ENCODE measurements around the gene CLMN. TPM values are rescaled to one million over a fixed set of nuclear protein-coding genes. Genes with fewer than 3 reads are reported as not detected.

CLMN gene
- total and polyA plus RNA-seq, 2 of the 4 experiments (the other 2 are of a cell fraction), result 0.10 to 0.18 TPM

DNA sequence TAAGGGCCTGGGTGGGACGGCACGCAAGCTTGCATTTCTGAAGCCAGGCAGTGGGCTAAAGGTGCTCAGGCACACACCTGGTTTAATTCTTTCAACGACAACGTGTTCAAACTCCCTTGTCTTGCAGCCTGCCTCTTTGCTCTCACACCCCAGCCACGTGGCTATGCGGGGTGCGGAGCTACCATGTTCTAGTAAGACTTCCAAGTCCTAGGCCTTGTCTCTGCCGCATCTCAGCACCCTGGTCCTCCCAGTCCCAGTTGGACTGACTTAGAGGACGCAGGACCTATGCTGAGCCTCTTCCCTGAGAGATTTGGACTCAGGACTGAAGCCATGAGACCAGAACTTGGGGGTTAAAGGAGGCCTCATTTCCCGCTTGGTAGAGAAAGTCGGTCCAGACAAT lies 62.2 kb downstream of the CLMN start:
- TF ChIP-seq, protein P1, sequence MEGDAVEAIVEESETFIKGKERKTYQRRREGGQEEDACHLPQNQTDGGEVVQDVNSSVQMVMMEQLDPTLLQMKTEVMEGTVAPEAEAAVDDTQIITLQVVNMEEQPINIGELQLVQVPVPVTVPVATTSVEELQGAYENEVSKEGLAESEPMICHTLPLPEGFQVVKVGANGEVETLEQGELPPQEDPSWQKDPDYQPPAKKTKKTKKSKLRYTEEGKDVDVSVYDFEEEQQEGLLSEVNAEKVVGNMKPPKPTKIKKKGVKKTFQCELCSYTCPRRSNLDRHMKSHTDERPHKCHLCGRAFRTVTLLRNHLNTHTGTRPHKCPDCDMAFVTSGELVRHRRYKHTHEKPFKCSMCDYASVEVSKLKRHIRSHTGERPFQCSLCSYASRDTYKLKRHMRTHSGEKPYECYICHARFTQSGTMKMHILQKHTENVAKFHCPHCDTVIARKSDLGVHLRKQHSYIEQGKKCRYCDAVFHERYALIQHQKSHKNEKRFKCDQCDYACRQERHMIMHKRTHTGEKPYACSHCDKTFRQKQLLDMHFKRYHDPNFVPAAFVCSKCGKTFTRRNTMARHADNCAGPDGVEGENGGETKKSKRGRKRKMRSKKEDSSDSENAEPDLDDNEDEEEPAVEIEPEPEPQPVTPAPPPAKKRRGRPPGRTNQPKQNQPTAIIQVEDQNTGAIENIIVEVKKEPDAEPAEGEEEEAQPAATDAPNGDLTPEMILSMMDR (conservative IDR thresholded peaks at IDR 0.05; ENCODE audit: low read depth, low read length), result no peak
- TF ChIP-seq RFX5 (IDR thresholded peaks at IDR 0.05; ENCODE audit: low read depth, low read length) (no peak), RCOR1 (IDR thresholded peaks at IDR 0.05; ENCODE audit: insufficient replicate concordance, low read length) (no peak), CEBPB (IDR thresholded peaks at IDR 0.05; ENCODE audit: low read depth, low read length) (no peak), MAZ (IDR thresholded peaks at IDR 0.05; ENCODE audit: borderline replicate concordance, low read depth, low read length) (no peak), POLR2A (IDR thresholded peaks at IDR 0.05; ENCODE audit: low read depth, low read length) (no peak), FOS (IDR thresholded peaks at IDR 0.05; ENCODE audit: low read depth, low read length) (no peak), SMC3 (IDR thresholded peaks at IDR 0.05; ENCODE audit: low read depth, low read length) (no peak), RAD21 (IDR thresholded peaks at IDR 0.05; ENCODE audit: low read length) (no peak), MAFK (IDR thresholded peaks at IDR 0.05; ENCODE audit: low read depth, low read length) (no peak), MXI1 (IDR thresholded peaks at IDR 0.05; ENCODE audit: borderline replicate concordance, low read depth, low read length) (no peak), CHD1 (IDR thresholded peaks at IDR 0.05; ENCODE audit: low read depth, low read length) (no peak), BHLHE40 (IDR thresholded peaks at IDR 0.05; ENCODE audit: low read depth, low read length) (no peak)
- TF ChIP-seq, protein P2, sequence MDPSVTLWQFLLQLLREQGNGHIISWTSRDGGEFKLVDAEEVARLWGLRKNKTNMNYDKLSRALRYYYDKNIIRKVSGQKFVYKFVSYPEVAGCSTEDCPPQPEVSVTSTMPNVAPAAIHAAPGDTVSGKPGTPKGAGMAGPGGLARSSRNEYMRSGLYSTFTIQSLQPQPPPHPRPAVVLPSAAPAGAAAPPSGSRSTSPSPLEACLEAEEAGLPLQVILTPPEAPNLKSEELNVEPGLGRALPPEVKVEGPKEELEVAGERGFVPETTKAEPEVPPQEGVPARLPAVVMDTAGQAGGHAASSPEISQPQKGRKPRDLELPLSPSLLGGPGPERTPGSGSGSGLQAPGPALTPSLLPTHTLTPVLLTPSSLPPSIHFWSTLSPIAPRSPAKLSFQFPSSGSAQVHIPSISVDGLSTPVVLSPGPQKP (IDR thresholded peaks at IDR 0.05; ENCODE audit: borderline replicate concordance, low read depth, low read length), result no peak
- TF ChIP-seq, protein P3, sequence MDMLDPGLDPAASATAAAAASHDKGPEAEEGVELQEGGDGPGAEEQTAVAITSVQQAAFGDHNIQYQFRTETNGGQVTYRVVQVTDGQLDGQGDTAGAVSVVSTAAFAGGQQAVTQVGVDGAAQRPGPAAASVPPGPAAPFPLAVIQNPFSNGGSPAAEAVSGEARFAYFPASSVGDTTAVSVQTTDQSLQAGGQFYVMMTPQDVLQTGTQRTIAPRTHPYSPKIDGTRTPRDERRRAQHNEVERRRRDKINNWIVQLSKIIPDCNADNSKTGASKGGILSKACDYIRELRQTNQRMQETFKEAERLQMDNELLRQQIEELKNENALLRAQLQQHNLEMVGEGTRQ (IDR thresholded peaks at IDR 0.05; ENCODE audit: low read depth, low read length), result no peak
- Histone ChIP-seq H2BK15ac (ENCODE audit: low read depth, low read length) (no peak overlapping the region), H2BK20ac (ENCODE audit: low read depth, low read length) (no peak overlapping the region), H3K18ac (ENCODE audit: low read depth, low read length) (no peak overlapping the region), H3K14ac (replicated peaks; ENCODE audit: low read depth, low read length) (no peak overlapping the region), H4K20me1 (ENCODE audit: insufficient read depth, low read length) (no peaks in the 10 kb centered on the region), H3K27ac (ENCODE audit: insufficient read depth, low read length) (no peak overlapping the region), H3K56ac (ENCODE audit: extremely low read depth, insufficient read depth, low read length) (no peak overlapping the region), H2AK5ac (ENCODE audit: low read depth, low read length) (no peak overlapping the region), H3K4me3 (ENCODE audit: insufficient read depth, low read depth, low read length) (no peak overlapping the region), H4K8ac (ENCODE audit: low read depth in 2 of 2, low read length in 2 of 2) (no peak overlapping the region), H3K23ac (ENCODE audit: low read depth, low read length) (no peak overlapping the region), H3K4me1 (ENCODE audit: control insufficient read depth, insufficient read depth, low read length) (no peaks in the 10 kb centered on the region), H3K4ac (ENCODE audit: low read depth, low read length) (no peak overlapping the region), H2BK120ac (ENCODE audit: low read depth, low read length) (no peak overlapping the region), H2AFZ (replicated peaks; ENCODE audit: low read length, poor library complexity) (no peak overlapping the region), H3K79me1 (ENCODE audit: low read depth in 1 of 2, low read length in 2 of 2) (no peaks in the 10 kb centered on the region), H3K9ac (ENCODE audit: low read depth, low read length) (no peak overlapping the region), H4K91ac (ENCODE audit: insufficient read depth, low read depth, low read length) (no peak overlapping the region), H3K9me1 (ENCODE audit: insufficient read depth, low read length) (no peaks in the 10 kb centered on the region), H3K9me3 (ENCODE audit: control insufficient read depth, insufficient read depth, low read length) (no peaks in the 10 kb centered on the region; the same call in 1 of the 2 replicates), H2BK5ac (ENCODE audit: low read depth, low read length, poor library complexity, severe bottlenecking) (no peak overlapping the region), H2AK9ac (replicated peaks; ENCODE audit: low read depth, low read length, poor library complexity) (no peak overlapping the region), H3K27me3 (ENCODE audit: control insufficient read depth, insufficient read depth, low read length) (no peaks in the 10 kb centered on the region), H3K4me2 (ENCODE audit: low read depth, low read length) (no peak overlapping the region), H3K36me3 (ENCODE audit: control insufficient read depth, insufficient read depth, low read length) (no peaks in the 10 kb centered on the region), H4K5ac (ENCODE audit: low read depth, low read length) (no peak overlapping the region)
- BruUV-seq (replicated peaks), result no TSS peak
- no peak for DNase-seq
- CTCF ChIA-PET, result no interaction called here
- POLR2A ChIA-PET (ENCODE audit: unreplicated experiment), result no interaction called here
- in situ Hi-C loops (cut with MboI; ENCODE audit: low sequenced_read_pairs) (no loop called here), dilution Hi-C loops (cut with HindIII; ENCODE audit: low sequenced_read_pairs, unreplicated experiment) (no loop called here), intact Hi-C loops (cut with micrococcal nuclease) (no loop called here)
- 83% methylated on average over 9 of the region's 11 CpGs; no CpG with 5 or more reads in 1 of the 2 experiments for WGBS, 2 experiments (ENCODE audit: extremely low coverage in 2 of 2, insufficient read length in 1 of 2)
- ATAC-seq (ENCODE audit: low read depth), result no peak

Data from IMR-90 (cell line).